Trophoblast cell (in vitro differentiated cells and primary cell): Measurements from ENCODE around the gene HHAT.

Experiments used
- DNase-seq, 2 donors: peaks; one replicate each; pipeline ENCODE4 v3.0.0-alpha.2; 2016
- H2AFZ ChIP-seq: 2 replicates; pipeline ENCODE4 v1.6.1; 2013; ENCODE audit warnings: low read length, moderate library complexity, mild to moderate bottlenecking; ENCODE audit not compliant: insufficient read depth, poor library complexity
- H2AK5ac ChIP-seq: 2 replicates; pipeline ENCODE4 v1.6.1; 2013; ENCODE audit warnings: mild to moderate bottlenecking, low read length
- H2BK120ac ChIP-seq: 2 replicates; pipeline ENCODE4 v1.6.1; 2013; ENCODE audit warnings: low read length, mild to moderate bottlenecking, moderate library complexity; ENCODE audit not compliant: insufficient read depth, poor library complexity
- H2BK12ac ChIP-seq: 2 replicates; pipeline ENCODE4 v1.6.1; 2013; ENCODE audit warnings: mild to moderate bottlenecking, low read length, moderate library complexity
- H2BK5ac ChIP-seq: 2 replicates; pipeline ENCODE4 v1.6.1; 2013; ENCODE audit warnings: low read length, low read depth, moderate library complexity, mild to moderate bottlenecking; ENCODE audit not compliant: poor library complexity
- H3K14ac ChIP-seq: 2 replicates; pipeline ENCODE4 v1.6.1; 2013; ENCODE audit warnings: mild to moderate bottlenecking, low read length
- H3K18ac ChIP-seq: 2 replicates; pipeline ENCODE4 v1.6.1; 2013; ENCODE audit warnings: mild to moderate bottlenecking, low read length
- H3K23ac ChIP-seq: 2 replicates; pipeline ENCODE4 v1.6.1; 2013; ENCODE audit warnings: low read length
- H3K27ac ChIP-seq: 2 replicates; pipeline ENCODE4 v1.5.1; 2013; ENCODE audit warnings: low read depth, mild to moderate bottlenecking, inconsistent platforms, low read length, moderate library complexity
- H3K27me3 ChIP-seq: 2 replicates; pipeline ENCODE4 v1.6.1; 2013; ENCODE audit warnings: inconsistent platforms, mild to moderate bottlenecking, low read length, moderate library complexity; ENCODE audit not compliant: insufficient read depth
- H3K36me3 ChIP-seq, 2 experiments: 1 replicate in 1 of 2; 2 replicates in 1 of 2; pipeline ENCODE4 v1.6.1; 2013; ENCODE audit warnings: low read length in 2 of 2, mild to moderate bottlenecking in 2 of 2, moderate library complexity in 1 of 2; ENCODE audit not compliant: insufficient read depth in 2 of 2, control insufficient read depth in 1 of 2
- H3K4ac ChIP-seq: 2 replicates; pipeline ENCODE4 v1.6.1; 2013; ENCODE audit warnings: low read depth, mild to moderate bottlenecking, low read length, moderate library complexity
- H3K4me1 ChIP-seq, 2 experiments: 1 replicate in 1 of 2; 2 replicates in 1 of 2; pipeline ENCODE4 v1.6.1; 2013; ENCODE audit warnings: low read length in 2 of 2, mild to moderate bottlenecking in 2 of 2, moderate library complexity in 1 of 2; ENCODE audit not compliant: insufficient read depth in 2 of 2, control insufficient read depth in 1 of 2
- H3K4me2 ChIP-seq: 2 replicates; pipeline ENCODE4 v1.6.1; 2013; ENCODE audit warnings: inconsistent platforms, mild to moderate bottlenecking, low read length, moderate library complexity
- H3K4me3 ChIP-seq: 2 replicates; pipeline ENCODE4 v1.5.1; 2013; ENCODE audit warnings: mild to moderate bottlenecking, low read depth, low read length, inconsistent platforms
- H3K79me1 ChIP-seq: one replicate; pipeline ENCODE4 v1.6.1; 2013; ENCODE audit warnings: low read length
- H3K79me2 ChIP-seq: 2 replicates; pipeline ENCODE4 v1.6.1; 2013; ENCODE audit warnings: low read length, mild to moderate bottlenecking; ENCODE audit not compliant: control insufficient read depth, insufficient read depth, poor library complexity
- H3K9ac ChIP-seq: 2 replicates; pipeline ENCODE4 v1.6.1; 2013; ENCODE audit warnings: mild to moderate bottlenecking, low read length
- H3K9me3 ChIP-seq: 2 replicates; pipeline ENCODE4 v1.6.1; 2013; ENCODE audit warnings: low read depth, mild to moderate bottlenecking, control low read depth, inconsistent platforms, low read length; ENCODE audit not compliant: insufficient read depth
- H4K12ac ChIP-seq: 2 replicates; pipeline ENCODE4 v1.6.1; 2013; ENCODE audit warnings: low read depth, mild to moderate bottlenecking, low read length, moderate library complexity
- H4K8ac ChIP-seq: 2 replicates; pipeline ENCODE4 v1.6.1; 2013; ENCODE audit warnings: low read depth, mild to moderate bottlenecking, low read length, moderate library complexity
- H4K91ac ChIP-seq: one replicate; pipeline ENCODE4 v1.6.1; 2013; ENCODE audit warnings: low read depth, mild to moderate bottlenecking, low read length, moderate library complexity
- WGBS: extraction: QIAGEN DNeasy Blood & Tissue Kit; methylation state at CpG from one replicate; pipeline ENCODE4 v1.1.7; 2013; ENCODE audit warnings: missing lambda C conversion rate; ENCODE audit not compliant: insufficient read length, insufficient coverage; ENCODE audit errors: extremely low coverage; 5-methylcytosine and 5-hydroxymethylcytosine counted together

Gene HHAT

DNA sequence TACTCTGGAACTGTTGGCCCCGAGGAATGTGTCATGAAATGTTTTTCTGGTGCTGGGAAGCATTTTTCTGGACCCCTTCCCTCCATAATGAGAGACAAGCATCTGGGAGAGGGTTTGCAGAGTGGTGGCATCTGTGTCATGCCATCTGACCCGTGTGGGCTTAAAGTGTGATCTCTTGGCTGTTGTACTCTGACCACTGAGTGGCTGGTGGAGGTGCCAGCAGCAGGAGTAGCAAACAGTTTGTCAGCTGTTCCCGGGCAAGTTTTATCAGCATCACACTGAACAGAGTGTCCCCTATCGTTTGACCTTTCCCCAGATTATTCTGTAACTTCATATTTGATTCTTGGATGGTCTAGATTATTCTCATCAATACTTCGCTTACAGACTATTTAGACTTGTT is 150.1 kb downstream of the HHAT start:
- Histone ChIP-seq H2AK5ac (no peak overlapping the region), H3K27ac (no peak overlapping the region), H3K4ac (no peak overlapping the region), H3K36me3 (no peaks in the 10 kb centered on the region), H4K91ac (no peak overlapping the region), H3K4me2 (no peak overlapping the region), H3K79me1 (no peaks in the 10 kb centered on the region), H2BK5ac (no peak overlapping the region), H3K9me3 (no peaks in the 10 kb centered on the region), H4K12ac (no peak overlapping the region), H2AFZ (no peak overlapping the region), H2BK120ac (no peak overlapping the region), H2BK12ac (no peak overlapping the region), H3K9ac (no peak overlapping the region), H3K18ac (no peak overlapping the region), H3K79me2 (no peaks in the 10 kb centered on the region), H3K27me3 (no peaks in the 10 kb centered on the region), H3K14ac (no peak overlapping the region), H3K23ac (no peak overlapping the region), H4K8ac (no peak overlapping the region), H3K4me1 (no peaks in the 10 kb centered on the region), H3K4me3 (no peak overlapping the region)
- DNase-seq = no peak
- no CpG with 5 or more reads among the region's 5 CpGs for WGBS

DNA sequence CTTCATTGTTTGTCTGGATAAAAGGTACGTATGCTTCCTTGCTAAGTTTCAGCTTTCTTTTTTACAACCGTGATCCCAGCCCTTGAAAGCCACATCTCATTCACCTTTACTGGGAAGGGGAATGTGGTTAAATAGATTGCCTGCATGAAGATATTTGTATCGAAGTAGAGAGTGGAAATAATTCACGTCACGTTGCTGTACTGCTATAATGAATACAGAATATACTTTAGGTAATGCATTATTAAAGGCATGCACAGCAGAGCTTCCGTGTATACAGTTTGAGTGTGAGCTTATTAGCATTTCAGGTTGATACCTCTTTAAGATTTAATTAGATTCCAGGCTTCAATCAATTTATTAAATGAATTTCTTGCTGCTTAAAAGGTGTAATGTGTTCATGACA is 153.8 kb downstream of the HHAT start:
- H3K9ac ChIP-seq = no peak overlapping the region
- H3K4me2 ChIP-seq = no peak overlapping the region
- H4K12ac ChIP-seq = no peak overlapping the region
- no peak overlapping the region for H2BK120ac ChIP-seq
- H3K4me1 ChIP-seq = no peaks in the 10 kb centered on the region
- no peak overlapping the region for H3K18ac ChIP-seq
- no peak overlapping the region for H3K4ac ChIP-seq
- no peak overlapping the region for H3K27ac ChIP-seq
- H3K27me3 ChIP-seq = no peaks in the 10 kb centered on the region
- no peaks in the 10 kb centered on the region for H3K79me2 ChIP-seq
- H2AK5ac ChIP-seq = no peak overlapping the region
- no peak overlapping the region for H3K14ac ChIP-seq
- no peaks in the 10 kb centered on the region for H3K9me3 ChIP-seq
- H4K91ac ChIP-seq = no peak overlapping the region
- no peak overlapping the region for H4K8ac ChIP-seq
- no peaks in the 10 kb centered on the region for H3K79me1 ChIP-seq
- H2BK5ac ChIP-seq = no peak overlapping the region
- H2AFZ ChIP-seq = no peak overlapping the region
- no peaks in the 10 kb centered on the region for H3K36me3 ChIP-seq
- no CpG with 5 or more reads among the region's 6 CpGs for WGBS
- no peak overlapping the region for H2BK12ac ChIP-seq
- no peak for DNase-seq
- no peak overlapping the region for H3K4me3 ChIP-seq
- H3K23ac ChIP-seq = no peak overlapping the region

GRCh38 chr1:210482945-210483617 is 154.4 kb downstream of the HHAT start:
- Histone ChIP-seq H2BK12ac (no peak overlapping the region), H3K14ac (no peak overlapping the region), H2BK5ac (no peak overlapping the region), H3K4me1 (no peaks in the 10 kb centered on the region), H4K12ac (no peak overlapping the region), H3K79me2 (no peaks in the 10 kb centered on the region), H3K9ac (no peak overlapping the region), H2BK120ac (no peak overlapping the region), H4K8ac (no peak overlapping the region), H3K27me3 (no peaks in the 10 kb centered on the region), H3K18ac (no peak overlapping the region), H3K79me1 (no peaks in the 10 kb centered on the region), H3K23ac (no peak overlapping the region), H3K27ac (no peak overlapping the region), H2AK5ac (no peak overlapping the region), H4K91ac (no peak overlapping the region), H3K9me3 (no peaks in the 10 kb centered on the region), H3K4me3 (no peak overlapping the region), H3K4ac (no peak overlapping the region), H2AFZ (no peak overlapping the region), H3K4me2 (no peak overlapping the region), H3K36me3 (no peaks in the 10 kb centered on the region)
- DNase-seq = no peak
- WGBS = no CpG with 5 or more reads among the region's 3 CpGs

- H2AK5ac ChIP-seq = no peak overlapping the region
- H3K9ac ChIP-seq = no peak overlapping the region
- H3K4me3 ChIP-seq = no peak overlapping the region
- H3K14ac ChIP-seq = no peak overlapping the region
- no peak overlapping the region for H3K18ac ChIP-seq
- H3K27ac ChIP-seq = no peak overlapping the region
- H4K12ac ChIP-seq = no peak overlapping the region
- no peak overlapping the region for H2BK12ac ChIP-seq
- no peaks in the 10 kb centered on the region for H3K4me1 ChIP-seq
- H2AFZ ChIP-seq = no peak overlapping the region
- no CpG with 5 or more reads among the region's 2 CpGs for WGBS
- no peaks in the 10 kb centered on the region for H3K79me1 ChIP-seq
- no peak overlapping the region for H4K8ac ChIP-seq
- H3K36me3 ChIP-seq = no peaks in the 10 kb centered on the region
- no peak overlapping the region for H3K4ac ChIP-seq
- H3K4me2 ChIP-seq = no peak overlapping the region
- H2BK120ac ChIP-seq = no peak overlapping the region
- no peaks in the 10 kb centered on the region for H3K79me2 ChIP-seq
- H3K27me3 ChIP-seq = no peaks in the 10 kb centered on the region
- no peak for DNase-seq
- no peaks in the 10 kb centered on the region for H3K9me3 ChIP-seq
- no peak overlapping the region for H2BK5ac ChIP-seq
- no peak overlapping the region for H4K91ac ChIP-seq
- no peak overlapping the region for H3K23ac ChIP-seq
Observed at GRCh38 chr1:210483821-210484220, 155.1 kb downstream of the HHAT start.
